ENCODE measurements around the gene MEIS2.

The MEIS2 gene

DNA sequence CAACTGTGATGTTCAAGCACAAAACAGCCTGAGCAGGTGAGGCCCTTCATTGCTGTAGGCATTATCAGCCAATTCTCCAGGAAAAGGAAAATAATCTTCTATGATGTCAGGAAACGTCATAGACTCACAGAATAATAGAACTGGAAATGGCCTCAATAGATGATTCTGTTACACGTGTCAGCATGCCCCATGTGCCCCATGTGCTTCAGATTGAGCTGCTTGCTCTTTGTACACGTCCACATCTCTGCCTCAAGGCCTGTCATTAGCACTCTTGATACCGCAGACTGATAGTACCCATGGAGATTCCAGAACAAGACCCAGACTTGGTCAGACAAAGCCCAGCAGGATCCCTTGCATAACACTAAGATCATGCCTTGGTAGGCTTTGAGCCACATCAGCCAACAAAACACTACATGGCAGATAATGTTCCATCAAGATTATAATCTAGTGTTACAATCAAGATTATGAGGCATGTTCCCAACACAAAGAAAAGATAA, 95.9 kb downstream of the MEIS2 start:
- TF ChIP-seq, protein P1, sequence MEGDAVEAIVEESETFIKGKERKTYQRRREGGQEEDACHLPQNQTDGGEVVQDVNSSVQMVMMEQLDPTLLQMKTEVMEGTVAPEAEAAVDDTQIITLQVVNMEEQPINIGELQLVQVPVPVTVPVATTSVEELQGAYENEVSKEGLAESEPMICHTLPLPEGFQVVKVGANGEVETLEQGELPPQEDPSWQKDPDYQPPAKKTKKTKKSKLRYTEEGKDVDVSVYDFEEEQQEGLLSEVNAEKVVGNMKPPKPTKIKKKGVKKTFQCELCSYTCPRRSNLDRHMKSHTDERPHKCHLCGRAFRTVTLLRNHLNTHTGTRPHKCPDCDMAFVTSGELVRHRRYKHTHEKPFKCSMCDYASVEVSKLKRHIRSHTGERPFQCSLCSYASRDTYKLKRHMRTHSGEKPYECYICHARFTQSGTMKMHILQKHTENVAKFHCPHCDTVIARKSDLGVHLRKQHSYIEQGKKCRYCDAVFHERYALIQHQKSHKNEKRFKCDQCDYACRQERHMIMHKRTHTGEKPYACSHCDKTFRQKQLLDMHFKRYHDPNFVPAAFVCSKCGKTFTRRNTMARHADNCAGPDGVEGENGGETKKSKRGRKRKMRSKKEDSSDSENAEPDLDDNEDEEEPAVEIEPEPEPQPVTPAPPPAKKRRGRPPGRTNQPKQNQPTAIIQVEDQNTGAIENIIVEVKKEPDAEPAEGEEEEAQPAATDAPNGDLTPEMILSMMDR (conservative IDR thresholded peaks at IDR 0.05; ENCODE audit: low read length): no peak
- DNase-seq (ENCODE audit: low read depth): no peak
- no peak overlapping the region for H3K4me3 ChIP-seq (ENCODE audit: low read length)

DNA sequence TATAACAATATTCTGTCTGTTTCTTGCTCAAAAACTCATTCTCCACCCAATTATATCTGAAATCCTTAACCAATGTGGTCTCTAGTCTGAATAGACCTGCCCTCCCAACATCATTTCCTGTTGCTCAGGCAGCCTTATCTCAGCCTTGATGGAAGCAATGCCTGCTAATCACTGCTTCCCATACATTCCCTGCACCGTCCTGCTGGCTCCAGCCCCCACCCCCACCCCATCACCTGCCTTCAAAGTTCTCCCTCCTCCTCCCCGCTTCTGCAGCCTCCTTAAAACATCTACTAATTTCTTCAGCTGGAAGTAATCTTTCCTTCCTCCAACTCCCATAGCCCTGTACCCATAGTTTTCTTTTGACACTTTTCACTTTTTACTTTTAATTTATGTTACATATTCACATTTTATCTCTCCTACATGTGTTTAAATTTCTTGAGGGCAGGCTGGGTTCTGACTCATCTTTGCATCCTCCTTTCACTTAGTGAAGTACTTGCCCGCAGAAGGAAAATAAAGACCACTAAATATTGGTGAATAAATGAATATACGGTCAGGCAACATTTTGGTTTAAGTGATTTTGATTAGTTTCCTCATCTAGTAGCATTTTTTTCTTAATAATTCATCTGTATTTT, 98.2 kb downstream of the MEIS2 start:
- no peak overlapping the region for H3K4me3 ChIP-seq (ENCODE audit: low read length)
- TF ChIP-seq, protein P1 (conservative IDR thresholded peaks at IDR 0.05; ENCODE audit: low read length): no peak
- no peak for DNase-seq (ENCODE audit: low read depth)

DNA sequence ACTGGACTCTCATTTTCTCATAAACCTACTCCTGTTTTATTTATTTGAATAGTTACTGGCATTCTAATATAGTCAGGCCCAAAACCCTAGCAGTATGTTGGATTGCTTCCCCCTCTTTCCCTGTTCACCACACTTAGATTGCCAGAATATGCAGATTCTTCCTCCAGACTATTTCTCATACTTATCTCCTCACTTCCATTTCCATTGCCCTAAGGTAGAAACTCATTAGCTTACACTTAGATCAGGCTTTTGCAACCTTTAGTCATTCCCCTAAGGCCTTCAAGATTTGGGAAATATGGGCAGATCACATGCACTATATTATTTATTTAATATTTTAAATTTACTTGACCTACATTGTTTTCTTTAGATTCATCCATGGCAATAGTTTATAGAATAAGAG, 98.9 kb downstream of the MEIS2 start:
- TF ChIP-seq, protein P1 (conservative IDR thresholded peaks at IDR 0.05; ENCODE audit: low read length): no peak
- no peak overlapping the region for H3K4me3 ChIP-seq (ENCODE audit: low read length)
- no peak for DNase-seq (ENCODE audit: low read depth)

DNA sequence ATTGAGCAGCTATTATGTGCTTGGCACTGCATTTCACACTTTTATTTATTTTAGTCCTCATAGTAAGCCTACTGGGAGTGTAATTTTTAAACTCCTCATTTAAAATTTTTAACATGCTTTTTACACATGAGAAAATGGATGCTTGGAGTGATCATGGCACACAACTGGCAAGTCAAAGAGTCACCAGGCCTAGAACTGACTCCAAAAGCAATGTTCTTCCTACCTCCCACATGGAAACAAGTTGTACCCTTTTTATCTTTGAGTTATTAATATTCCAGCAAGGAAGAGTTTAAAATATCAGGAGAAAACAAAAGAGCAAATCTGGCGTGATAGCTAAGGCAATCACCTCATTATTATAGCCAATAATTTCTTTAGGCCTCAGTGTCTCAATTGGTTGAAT, 100.6 kb downstream of the MEIS2 start:
- DNase-seq (ENCODE audit: low read depth): no peak
- TF ChIP-seq, protein P1 (conservative IDR thresholded peaks at IDR 0.05; ENCODE audit: low read length): no peak
- H3K4me3 ChIP-seq (ENCODE audit: low read length): no peak overlapping the region

DNA sequence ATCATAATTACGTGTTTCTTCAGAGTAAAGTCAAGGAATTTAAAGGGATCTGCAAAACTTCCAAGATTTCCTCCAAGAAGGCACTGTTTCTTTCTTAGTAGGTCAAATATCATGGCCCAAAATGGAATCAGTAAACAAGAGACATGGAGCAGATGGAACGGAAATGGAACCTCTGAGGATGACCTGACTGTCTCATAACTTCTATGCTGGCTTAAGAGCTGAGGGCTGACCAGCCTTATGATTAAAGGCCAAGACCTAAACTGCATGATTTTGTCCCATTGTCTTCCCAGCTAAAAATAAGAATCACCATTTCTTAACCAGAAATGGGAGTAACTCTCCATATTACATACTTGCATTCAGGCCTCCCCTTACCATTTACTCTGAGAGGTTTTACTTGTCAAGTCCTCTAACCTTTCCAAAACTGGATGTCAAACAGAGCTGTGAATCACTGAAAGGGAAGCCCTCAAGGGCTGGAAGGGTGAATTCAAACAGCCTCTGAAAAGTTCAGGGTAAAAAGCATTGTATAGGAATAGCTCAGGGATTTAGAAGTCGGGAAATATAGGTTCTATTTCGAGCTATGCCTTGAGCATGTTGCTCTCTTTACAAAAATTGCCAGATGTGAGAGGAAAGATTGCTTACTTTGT, 103.7 kb downstream of the MEIS2 start:
- no peak for DNase-seq (ENCODE audit: low read depth)
- H3K4me3 ChIP-seq (ENCODE audit: low read length): no peak overlapping the region
- TF ChIP-seq, protein P1 (conservative IDR thresholded peaks at IDR 0.05; ENCODE audit: low read length): no peak

DNA sequence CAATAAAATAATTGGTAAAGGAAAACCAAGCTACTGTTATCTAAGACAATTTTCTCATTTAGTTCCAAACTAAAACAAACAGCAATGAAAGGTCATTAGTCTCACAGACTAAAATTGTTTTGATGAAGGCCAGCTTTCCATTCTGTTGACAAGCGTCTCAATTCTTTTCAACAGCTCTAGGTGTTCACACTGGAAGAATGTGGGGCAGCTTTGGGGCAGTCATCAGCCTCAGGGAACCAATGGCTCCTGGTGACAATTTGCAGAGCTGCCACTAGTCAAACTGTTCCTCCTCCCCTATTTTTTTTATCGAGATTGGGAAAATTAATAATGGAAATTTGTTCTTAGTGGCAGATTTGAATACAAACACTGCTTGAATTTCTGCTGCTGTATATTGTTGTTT, 104.2 kb downstream of the MEIS2 start:
- TF ChIP-seq, protein P1 (conservative IDR thresholded peaks at IDR 0.05; ENCODE audit: low read length): no peak; the same call in 1 of the 2 replicates
- no peak overlapping the region for H3K4me3 ChIP-seq (ENCODE audit: low read length)
- DNase-seq (ENCODE audit: low read depth): no peak

DNA sequence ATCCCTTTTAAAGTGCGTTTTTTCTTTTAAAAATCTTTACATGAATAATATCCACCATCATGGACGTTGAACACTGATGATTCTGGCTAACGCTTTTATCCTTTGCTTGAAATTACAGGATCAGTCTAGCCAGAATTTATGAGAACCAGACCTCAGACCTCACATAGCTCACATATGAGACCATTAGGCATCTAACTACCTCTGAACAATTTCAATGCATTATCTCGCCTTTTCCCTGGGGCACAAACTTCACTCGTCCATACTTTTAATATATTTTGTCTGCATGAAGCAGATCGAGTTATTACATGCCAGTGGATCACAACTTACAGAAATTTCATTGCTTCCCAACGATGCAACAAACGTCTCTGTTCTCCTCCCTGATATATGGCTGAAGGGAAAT, 105.6 kb downstream of the MEIS2 start:
- no peak for DNase-seq (ENCODE audit: low read depth)
- no peak overlapping the region for H3K4me3 ChIP-seq (ENCODE audit: low read length)
- TF ChIP-seq, protein P1 (conservative IDR thresholded peaks at IDR 0.05; ENCODE audit: low read length): no peak
